NCI-H526 treated with DMSO at 0.1 percent for 48 hours (cell line): Measurements from ENCODE around the gene RIPPLY2.
A peak's percentile ranks its signal among the peaks of the same experiment; 100 is the strongest.

ENCODE experiments used
- DNase-seq: peaks from one replicate; lab custom pipeline; 2025; lab: John Stamatoyannopoulos, UW

Gene RIPPLY2

DNA sequence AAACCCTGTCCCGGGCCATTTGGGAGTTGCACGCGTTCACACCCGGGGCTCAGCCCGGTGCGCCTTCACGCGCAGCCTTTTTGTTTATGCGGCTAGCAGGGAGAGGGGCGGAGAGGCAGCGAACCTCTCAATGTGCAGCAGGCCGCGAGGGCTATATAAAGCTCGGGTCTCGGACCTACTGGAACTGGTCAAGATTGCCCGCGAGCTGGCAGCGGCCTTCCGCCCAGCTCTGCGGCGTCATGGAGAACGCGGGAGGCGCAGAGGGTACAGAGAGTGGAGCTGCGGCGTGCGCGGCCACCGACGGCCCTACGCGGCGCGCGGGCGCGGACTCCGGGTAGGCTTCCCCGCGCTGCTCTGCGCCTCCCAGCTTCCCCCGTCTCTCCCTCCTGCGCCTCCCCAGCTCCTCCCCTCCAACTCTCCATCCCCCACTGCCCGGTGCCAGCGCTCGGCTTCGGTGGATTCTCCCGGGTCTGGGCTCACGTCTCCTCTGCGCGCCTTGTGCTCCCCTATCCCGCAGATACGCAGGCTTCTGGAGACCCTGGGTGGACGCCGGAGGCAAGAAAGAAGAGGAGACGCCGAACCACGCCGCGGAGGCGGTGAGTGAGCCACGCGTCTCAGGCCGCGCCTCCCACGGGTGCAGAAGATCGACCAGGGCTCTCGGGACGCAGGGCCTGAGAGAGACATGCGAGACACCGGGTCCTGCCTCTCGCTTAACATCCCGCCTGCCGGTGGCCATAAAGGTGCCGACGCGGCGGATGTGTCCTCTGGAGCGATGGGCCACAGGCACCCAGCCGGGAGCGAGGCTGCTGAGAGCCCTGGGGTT, at the start of gene RIPPLY2:
Gene RIPPLY2 (plus strand): TSS at position 183 of the 823 bp plus-strand sequence. CDS start 57 bp downstream, at position 240.
- peak; percentile 77 for DNase-seq

DNA sequence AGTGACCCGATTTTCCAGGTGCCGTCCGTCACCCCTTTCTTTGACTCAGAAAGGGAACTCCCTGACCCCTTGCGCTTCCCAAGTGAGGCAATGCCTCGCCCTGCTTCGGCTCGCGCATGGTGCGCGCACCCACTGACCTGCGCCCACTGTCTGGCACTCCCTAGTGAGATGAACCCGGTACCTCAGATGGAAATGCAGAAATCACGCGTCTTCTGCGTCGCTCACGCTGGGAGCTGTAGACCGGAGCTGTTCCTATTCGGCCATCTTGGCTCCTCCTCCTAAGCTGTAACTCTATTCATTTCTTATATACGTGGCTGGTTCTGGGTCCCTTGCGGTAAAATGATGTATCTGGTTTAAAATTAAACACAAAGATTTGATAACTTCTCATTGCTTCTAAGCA, 49.7 kb upstream of the RIPPLY2 start:
- DNase-seq: peak; percentile 29

- no peak for DNase-seq
Observed at GRCh38 chr6:83804886-83805285, 48.3 kb upstream of the RIPPLY2 start.

- DNase-seq: no peak
Observed at GRCh38 chr6:83808005-83808404, 45.2 kb upstream of the RIPPLY2 start.

DNA sequence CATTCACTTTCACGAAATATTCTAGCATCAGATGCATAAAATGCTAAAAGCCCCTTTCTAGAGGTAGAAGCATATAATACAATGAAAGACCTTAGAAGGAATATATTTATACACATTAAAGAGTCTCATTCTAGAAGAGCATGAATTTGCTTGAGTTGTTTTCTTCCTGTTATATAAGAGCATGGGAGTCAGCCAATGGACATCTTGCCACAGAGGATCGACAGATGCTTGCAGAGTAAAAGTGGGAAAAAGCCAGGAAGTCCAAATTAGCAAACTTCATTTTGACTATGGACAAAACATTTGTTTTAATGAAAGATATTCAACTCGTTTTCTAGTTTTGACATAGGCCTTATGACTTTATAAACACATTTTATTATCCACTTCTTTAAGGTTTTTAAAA, 44.2 kb upstream of the RIPPLY2 start:
- no peak for DNase-seq

- DNase-seq: no peak
Observed at GRCh38 chr6:83812595-83812994, 40.6 kb upstream of the RIPPLY2 start.

- no peak for DNase-seq
Observed at GRCh38 chr6:83815631-83816272, 37.4 kb upstream of the RIPPLY2 start.

- DNase-seq: no peak
Observed at GRCh38 chr6:83822629-83823169, 30.5 kb upstream of the RIPPLY2 start.

DNA sequence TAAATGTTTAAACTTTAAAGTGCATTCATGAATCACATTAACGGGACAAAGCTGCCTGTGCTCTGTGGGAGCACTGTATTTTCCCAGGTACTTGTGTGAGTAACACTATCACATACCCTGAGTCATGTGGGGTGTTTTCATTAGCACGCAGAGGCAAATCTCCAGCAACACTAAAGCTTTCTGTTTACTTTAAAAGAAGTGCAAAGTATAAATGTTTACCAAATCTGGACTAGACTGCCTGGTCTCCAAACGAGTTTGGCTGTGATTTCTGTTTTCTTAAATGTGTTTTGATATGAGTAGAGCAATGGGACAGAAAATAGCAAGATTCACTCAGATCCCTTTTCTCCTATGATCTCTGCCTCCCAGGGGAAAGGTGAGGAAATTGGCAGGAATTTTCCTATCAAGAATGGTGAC, 28.8 kb upstream of the RIPPLY2 start:
- no peak for DNase-seq

- DNase-seq: no peak
Observed at GRCh38 chr6:83824831-83825230, 28.3 kb upstream of the RIPPLY2 start.

DNA sequence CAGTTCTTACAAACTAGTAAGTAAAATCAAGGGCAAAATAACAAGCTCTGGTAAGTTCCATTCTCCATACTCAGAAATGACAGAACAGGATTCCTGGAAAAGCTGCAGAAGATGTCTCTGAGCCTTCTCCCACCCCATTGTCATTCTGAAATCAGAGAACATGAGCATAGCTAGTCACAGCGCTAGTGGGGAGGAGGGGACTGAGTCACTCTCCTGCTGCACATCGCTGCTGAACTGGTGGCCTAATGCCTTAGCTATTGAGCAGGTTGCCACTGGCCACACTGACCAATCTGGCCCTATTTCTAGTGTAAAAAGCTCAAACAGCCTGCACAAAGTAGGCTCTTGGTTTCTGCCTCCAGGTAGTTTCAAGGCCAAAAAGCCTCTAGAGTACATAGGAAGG, 26.1 kb upstream of the RIPPLY2 start:
- DNase-seq: no peak

- DNase-seq: no peak
Observed at GRCh38 chr6:83838727-83839126, 14.4 kb upstream of the RIPPLY2 start.

DNA sequence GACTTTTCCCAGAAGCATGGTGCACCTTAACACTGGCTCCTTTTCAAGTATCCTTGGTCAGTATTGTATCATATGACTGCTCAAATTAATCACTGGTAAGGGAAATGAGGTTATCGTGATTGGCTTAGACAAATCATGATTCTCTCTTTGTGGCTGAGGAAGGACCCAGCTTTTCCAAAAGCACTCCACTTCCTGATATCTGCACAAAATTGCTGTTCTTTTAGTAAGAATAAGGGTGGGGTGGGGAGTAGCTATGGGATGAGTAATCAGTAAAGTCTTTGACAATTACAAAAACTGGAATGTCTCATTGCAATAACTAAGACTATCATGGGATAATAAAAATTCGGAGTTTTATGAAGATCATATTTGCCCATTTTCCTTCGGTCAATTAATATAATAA, 9.0 kb upstream of the RIPPLY2 start:
- no peak for DNase-seq

- DNase-seq: no peak
Observed at GRCh38 chr6:83846291-83846690, 6.9 kb upstream of the RIPPLY2 start.

GRCh38 chr6:83847179-83847578, 6.0 kb upstream of the RIPPLY2 start:
- DNase-seq: no peak

GRCh38 chr6:83849127-83849526, 4.0 kb upstream of the RIPPLY2 start:
- no peak for DNase-seq

DNA sequence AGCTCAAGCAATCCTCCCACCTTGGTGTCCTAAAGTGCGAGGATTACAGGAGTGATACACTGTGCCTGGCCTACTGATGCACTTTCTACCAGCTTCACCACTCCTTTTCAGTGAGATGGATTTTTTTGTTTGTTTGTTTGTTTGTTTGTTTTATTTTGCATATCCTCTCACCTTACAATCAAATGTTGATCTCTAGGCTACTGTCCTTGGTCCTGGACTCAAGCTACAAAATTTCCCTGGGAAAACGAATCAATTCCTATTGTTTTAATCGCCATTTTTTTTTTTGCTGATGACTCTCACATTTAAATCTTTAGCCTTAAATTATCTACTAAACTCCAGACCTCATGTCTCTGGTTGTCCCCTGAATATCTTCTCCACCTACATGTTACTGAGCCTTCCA, 3.5 kb upstream of the RIPPLY2 start:
- no peak for DNase-seq

DNA sequence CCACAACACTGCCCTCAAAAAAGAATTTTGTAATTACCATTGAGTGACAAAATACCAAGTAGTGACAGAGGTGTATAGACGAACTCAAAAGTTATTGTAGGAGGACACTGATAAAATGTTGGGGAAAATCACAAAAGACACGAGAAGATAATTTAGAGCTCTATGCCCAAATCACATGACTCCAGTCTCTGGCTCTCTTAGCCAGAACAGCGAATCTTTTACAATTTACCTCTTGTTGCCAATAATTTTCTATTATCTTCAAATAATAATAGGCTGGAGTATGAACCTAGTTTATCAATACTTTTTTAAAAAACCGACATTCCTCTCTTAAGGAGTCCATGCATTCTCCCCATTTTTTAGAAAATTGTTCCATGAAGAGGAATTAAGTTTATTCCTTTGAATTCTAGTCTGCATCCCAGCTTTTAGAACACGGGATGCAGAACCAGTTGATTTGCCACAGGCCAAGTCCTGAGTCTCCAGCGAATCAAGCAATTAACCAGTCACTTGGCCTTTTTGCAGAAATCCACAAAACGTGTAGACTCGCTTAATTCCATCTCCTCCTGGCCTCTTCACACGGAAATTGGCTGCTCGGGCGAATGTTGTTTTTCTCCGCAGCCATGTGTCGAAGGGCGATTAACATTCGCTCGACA, 507 bp upstream of the RIPPLY2 start:
- DNase-seq: no peak

GRCh38 chr6:83854001-83854501, 891 bp downstream of the RIPPLY2 start:
- DNase-seq: peak; percentile 77

DNA sequence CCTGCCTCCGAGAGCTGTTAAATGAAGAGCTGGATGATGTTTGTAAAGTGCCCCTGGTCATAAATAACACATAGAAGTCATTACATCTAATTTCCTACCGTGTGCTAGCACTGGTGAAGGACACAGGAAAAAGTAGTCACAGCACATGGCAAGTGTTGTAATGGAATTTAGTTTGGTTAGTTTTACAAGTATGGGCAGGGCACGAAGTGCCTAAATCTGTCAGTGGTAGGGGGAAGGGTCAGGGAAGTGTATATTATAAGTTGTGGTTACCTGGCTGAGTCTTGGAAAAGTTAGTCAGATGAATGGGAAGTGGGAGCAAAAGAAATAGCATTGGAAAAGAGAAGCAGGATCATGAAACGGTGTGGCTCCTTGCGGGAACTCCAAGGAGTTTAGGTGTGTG, 1.6 kb downstream of the RIPPLY2 start:
- no peak for DNase-seq

DNA sequence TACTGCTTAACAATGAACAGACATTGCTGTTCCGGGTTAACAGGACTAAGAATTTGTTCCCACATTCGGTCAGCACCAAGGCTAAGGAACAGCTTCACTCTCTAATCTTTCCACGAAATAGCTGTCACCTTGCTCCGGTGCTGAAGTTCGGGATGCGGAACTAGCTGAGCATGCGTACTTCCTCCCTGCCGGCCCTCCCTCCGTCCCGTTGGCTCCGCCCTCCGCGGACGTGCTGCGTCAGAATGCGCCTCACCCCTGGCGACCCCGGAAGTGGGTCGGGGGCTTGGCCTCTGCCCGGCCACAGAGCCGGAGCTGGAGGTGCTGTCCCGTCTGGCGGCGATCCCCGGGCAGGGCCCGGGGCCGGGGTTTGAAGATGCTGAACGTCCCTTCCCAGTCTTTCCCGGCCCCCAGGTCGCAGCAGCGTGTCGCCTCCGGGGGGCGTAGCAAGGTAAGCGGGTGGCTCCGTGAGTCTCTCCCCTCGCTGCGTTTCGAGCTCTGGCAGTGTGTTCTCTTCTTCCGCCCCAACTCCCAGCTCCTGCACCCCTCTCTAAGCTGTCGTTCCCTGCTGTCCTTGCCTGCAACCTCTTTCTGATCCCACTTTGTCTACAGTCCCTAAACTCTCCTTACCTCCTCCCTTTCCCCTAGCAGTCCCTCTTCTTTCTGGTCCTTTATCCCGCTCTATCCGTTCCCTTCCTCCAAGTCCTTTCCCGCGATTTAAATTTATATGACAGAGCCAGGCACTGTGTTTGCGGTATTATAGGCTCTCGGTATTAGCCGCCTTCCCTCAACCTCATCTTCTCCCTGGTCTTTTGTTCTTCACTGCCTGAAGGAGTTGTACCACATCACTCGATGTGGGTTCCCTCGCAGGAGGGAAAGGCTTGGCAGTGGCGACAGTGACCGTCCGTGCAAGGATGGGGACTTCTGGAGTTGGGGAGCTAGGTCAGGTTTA, 6.5 kb downstream of the RIPPLY2 start, which contains the start of gene CYB5R4:
Gene CYB5R4 (plus strand): TSS at position 280 of the 949 bp plus-strand sequence. CDS start 94 bp downstream, at position 374.
- peak; percentile 83 for DNase-seq
